Spinal cord (tissue), 10 donors: ENCODE measurements around the gene WEE2. TPM values are rescaled to one million over a fixed set of nuclear protein-coding genes. Genes with fewer than 3 reads are reported as not detected.

Experiments
- DNase-seq, 6 donors: peaks; one replicate each; pipeline versions ENCODE4 v3.0.0 to v3.0.0-alpha.2; 2013 to 2015; ENCODE audit warnings: low spot score in 6 of 6, low read depth in 4 of 6
- H3K27ac ChIP-seq: one replicate; pipeline ENCODE4 v1.5.1; 2013; ENCODE audit warnings: low read depth, low read length, control low read depth
- H3K27me3 ChIP-seq: one replicate; pipeline ENCODE4 v1.6.1; 2013; ENCODE audit warnings: low read length; ENCODE audit not compliant: control insufficient read depth, insufficient read depth
- H3K36me3 ChIP-seq: one replicate; pipeline ENCODE4 v1.6.1; 2013; ENCODE audit warnings: low read length; ENCODE audit not compliant: control insufficient read depth, insufficient read depth
- H3K4me1 ChIP-seq: one replicate; pipeline ENCODE4 v1.6.1; 2013; ENCODE audit warnings: low read length; ENCODE audit not compliant: control insufficient read depth, insufficient read depth
- H3K4me3 ChIP-seq: one replicate; pipeline ENCODE4 v1.5.1; 2013; ENCODE audit warnings: low read depth, low read length, control low read depth
- H3K9me3 ChIP-seq: one replicate; pipeline ENCODE4 v1.6.1; 2013; ENCODE audit warnings: low read length; ENCODE audit not compliant: control insufficient read depth, insufficient read depth
- WGBS: methylation state at CpG from one replicate; pipeline ENCODE4 v1.1.5; 2013; ENCODE audit warnings: missing lambda C conversion rate; ENCODE audit not compliant: insufficient coverage; 5-methylcytosine and 5-hydroxymethylcytosine counted together
- polyA plus RNA-seq, 2 donors: library from polyadenylated mRNA; unstranded; fragments of 120-200 nt; gene quantifications; one replicate each; pipeline ENCODE4 v1.2.1, GENCODE V29; 2013; ENCODE audit not compliant: insufficient read length in 2 of 2
- total RNA-seq, 2 donors: library from RNA; depleted of rRNA in 1 of 2; stranded (reverse); fragments of 120-200 nt in 1 of 2; fragments of >200 nt in 1 of 2; gene quantifications; one replicate each; pipeline versions ENCODE4 v1.2.3 to v1.2.4, GENCODE V29; 2013 to 2014
- donor health status: healthy.

Gene WEE2
- total and polyA plus RNA-seq, 4 donors = 0.22 to 0.57 (median 0.41) TPM

DNA sequence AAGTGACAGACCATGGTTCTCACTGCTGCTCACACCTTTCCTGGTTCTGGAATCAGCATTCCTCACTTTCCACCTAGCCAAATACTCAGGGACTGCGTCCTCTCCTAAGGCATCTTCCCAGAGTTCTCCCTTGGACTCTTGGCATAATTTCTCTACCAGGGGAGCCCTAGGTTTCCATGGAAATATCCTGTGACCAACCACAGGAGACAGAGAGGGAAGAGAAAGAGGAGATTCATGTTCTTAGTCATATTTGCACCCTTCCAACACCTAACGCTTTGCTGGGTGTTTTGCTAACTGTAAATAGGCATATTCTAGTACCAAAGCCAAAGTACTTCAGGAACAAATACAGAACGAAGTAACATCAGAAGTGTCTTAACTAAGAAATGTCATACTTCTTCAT is 34.8 kb upstream of the WEE2 start:
- H3K4me1 ChIP-seq = peaks cover 18% of the 10 kb centered on the region
- no peaks in the 10 kb centered on the region for H3K9me3 ChIP-seq
- DNase-seq = no peak
- H3K27me3 ChIP-seq = no peaks in the 10 kb centered on the region
- no CpG with 5 or more reads among the region's 3 CpGs for WGBS
- no peak overlapping the region for H3K4me3 ChIP-seq
- H3K27ac ChIP-seq = no peak overlapping the region
- H3K36me3 ChIP-seq = peaks cover 19% of the 10 kb centered on the region

DNA sequence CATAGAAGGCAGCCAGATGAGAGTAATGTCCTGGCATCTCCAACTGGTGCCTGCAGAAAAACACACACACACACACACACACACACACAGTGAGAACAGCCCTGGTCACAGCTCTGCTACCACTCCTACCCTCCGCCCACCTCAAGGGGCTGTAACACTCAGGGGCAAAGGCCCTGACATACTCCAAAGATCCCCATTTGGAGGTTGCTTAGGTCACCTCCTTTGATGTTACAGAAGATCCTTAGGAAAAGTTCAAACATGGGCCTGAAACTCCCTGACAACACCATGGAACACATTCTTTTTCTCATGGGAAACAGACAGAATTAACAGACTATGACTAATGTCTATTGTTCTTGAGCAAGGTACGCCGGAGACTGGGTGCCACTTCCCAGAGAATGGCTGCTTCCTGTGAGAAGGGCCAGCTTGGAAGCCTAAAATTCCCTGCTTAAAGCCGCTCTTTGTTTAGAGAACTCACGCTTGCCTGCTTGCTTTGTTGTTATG is 33.9 kb upstream of the WEE2 start:
- Histone ChIP-seq H3K4me3 (no peak overlapping the region), H3K36me3 (peaks cover 13% of the 10 kb centered on the region)

DNA sequence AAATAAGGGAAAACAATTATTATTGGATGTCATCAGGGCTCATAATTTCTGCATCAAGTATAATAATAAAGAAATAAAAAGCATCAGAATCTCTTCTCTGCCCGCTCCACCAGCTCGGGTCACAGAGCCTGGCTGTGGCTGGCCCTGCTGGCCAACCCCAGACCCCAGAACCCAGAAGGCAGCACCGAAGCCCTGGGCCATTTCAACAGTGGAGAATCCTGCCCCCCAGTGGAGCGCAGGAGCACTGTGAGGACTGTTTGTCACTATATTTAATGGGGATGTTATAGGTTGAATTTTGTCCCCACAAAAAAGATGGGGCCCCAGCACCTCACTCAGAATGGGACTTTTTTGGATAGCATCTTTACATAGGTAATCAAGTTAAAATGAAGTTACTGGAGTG is 33.5 kb upstream of the WEE2 start:
- 42% methylated on average over 3 of the region's 4 CpGs for WGBS
- Histone ChIP-seq H3K4me3 (no peak overlapping the region), H3K27ac (no peak overlapping the region), H3K9me3 (no peaks in the 10 kb centered on the region), H3K4me1 (peaks cover 18% of the 10 kb centered on the region), H3K36me3 (peaks cover 13% of the 10 kb centered on the region), H3K27me3 (no peaks in the 10 kb centered on the region)
- peak in 2 of 6 donors; percentile 40 to 56 for DNase-seq

More for the DNA sequence above, 33.9 kb upstream of the WEE2 start:
- Histone ChIP-seq H3K27ac (peak overlapping the region; percentile 29), H3K4me1 (peaks cover 18% of the 10 kb centered on the region), H3K9me3 (no peaks in the 10 kb centered on the region), H3K27me3 (no peaks in the 10 kb centered on the region)
- peak in 2 of 6 donors; percentile 51 to 53 for DNase-seq
- 28% methylated on average over 3 of the region's 5 CpGs for WGBS

DNA sequence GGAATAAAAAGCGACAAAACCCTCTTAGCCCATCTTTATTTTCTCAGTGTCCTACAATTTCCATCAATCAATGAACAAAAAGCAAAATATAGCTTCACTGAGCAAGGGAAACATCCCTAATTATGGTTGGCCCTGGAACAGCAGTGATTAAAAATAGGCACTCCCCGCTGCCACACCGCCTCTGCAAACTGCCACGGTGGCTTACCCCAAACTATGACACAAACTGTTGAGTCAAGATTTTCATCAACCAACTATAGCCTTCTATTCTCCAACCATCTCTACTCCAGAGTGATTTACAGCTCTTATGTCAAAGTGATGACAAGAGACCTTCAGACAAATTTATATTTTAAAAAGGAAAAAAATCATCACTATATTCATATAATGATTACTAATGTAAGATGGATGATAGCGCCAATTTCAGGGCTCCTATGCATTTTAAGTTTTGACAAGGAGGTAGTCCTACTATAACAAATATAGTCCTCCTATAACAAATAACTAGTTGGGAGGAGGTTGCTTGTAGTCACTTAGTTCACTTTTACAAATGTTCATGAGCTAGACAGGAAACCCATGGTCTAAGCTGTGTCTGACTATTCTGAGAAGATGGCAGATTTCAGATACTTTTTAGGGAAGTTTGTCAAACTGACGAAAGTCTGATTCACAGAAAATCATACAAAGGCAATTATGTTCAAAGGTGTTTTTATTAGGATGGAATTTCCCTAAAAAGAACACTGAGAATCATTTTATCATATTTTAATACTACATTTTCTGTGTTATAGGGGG is 32.5 kb upstream of the WEE2 start:
- Histone ChIP-seq H3K27ac (no peak overlapping the region), H3K36me3 (peaks cover 9% of the 10 kb centered on the region), H3K4me1 (peaks cover 18% of the 10 kb centered on the region), H3K27me3 (no peaks in the 10 kb centered on the region), H3K9me3 (no peaks in the 10 kb centered on the region), H3K4me3 (no peak overlapping the region)
- 63% methylated on average over 3 of the region's 6 CpGs for WGBS
- peak in 1 of 6 donors; percentile 18 for DNase-seq

DNA sequence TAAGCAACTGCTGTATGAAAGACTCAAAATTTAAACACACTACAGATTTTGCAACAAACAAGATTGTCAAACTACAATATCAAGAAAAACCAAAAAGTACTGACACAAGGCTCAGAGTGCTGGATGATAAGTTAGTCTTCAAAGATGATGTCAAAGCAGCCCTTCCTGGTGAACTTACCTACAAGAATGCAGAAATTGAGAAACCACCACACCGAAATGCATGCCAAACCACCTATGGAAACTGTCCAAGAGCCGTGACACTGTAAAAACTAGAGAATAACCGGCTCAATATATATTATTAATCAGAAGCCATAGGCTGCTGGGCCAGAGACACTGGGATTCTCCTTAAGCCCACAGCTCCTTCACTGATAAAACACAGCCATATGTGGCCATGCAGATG is 31.5 kb upstream of the WEE2 start:
- Histone ChIP-seq H3K27me3 (no peaks in the 10 kb centered on the region), H3K4me1 (peaks cover 18% of the 10 kb centered on the region), H3K4me3 (no peak overlapping the region), H3K36me3 (peaks cover 6% of the 10 kb centered on the region), H3K9me3 (no peaks in the 10 kb centered on the region), H3K27ac (no peak overlapping the region)
- WGBS = 83% methylated on average over 2 of the region's 3 CpGs
- no peak for DNase-seq

DNA sequence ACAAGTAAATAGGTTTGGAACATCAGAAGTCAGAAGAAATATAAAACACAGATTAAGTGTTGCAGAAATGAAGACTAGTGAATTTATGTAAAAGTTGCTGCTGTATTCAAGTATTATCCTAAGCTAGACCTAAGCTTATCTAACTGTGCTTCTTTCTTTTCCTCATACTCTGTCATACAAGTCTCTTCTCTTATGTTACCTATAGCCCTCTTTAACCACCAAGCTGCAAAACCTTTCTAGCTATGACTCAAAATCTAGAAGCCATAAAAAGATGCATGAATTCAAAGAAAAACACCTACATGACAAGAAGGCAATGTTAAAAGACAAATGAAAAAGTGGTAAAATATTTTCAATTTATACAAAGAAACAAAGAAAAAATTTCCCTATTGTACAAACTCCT is 29.1 kb upstream of the WEE2 start:
- DNase-seq = no peak
- Histone ChIP-seq H3K27ac (no peak overlapping the region), H3K4me1 (peaks cover 15% of the 10 kb centered on the region), H3K4me3 (no peak overlapping the region), H3K27me3 (no peaks in the 10 kb centered on the region), H3K36me3 (no peaks in the 10 kb centered on the region), H3K9me3 (no peaks in the 10 kb centered on the region)

DNA sequence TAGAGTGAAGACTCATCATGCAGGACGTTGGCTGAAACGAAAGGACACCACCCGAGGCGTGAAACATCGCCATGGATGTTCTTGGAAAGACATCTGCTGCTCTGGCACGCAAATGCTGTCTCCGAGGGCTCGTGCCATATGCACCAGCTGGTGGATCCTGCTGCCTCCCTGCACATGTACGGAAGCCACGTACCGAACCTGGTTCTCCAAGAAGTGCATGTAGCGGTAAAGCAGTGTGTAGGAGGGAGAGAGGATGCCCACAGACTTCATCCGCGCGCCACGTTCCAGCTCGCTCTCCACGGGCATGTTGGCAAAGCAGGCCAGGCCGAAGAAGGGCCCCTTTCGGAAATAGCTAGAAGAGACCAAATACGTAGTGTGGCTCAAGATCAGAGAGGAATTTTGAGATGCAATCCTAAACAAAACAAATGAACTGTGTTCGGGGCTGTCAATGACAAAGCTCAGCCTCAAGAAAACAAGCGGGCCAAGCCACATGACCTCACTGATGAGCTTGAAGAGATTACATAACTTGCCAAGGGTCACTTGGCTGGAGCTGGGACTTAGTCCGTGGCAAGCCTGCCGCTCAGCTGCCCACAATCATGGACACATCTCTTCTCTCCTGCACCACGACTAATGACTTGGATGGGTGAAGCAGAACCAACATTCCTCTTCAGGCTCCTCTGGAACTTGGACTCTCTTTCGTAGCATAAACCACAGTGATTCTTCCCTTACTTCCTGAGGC is 22.7 kb upstream of the WEE2 start:
- Histone ChIP-seq H3K27me3 (no peaks in the 10 kb centered on the region), H3K27ac (no peak overlapping the region), H3K4me1 (peaks cover 3% of the 10 kb centered on the region), H3K36me3 (peaks cover 7% of the 10 kb centered on the region), H3K9me3 (no peaks in the 10 kb centered on the region), H3K4me3 (no peak overlapping the region)
- peak in 2 of 6 donors; percentile 57 to 91 for DNase-seq
- WGBS = 75% methylated on average over 21 of the region's 27 CpGs

DNA sequence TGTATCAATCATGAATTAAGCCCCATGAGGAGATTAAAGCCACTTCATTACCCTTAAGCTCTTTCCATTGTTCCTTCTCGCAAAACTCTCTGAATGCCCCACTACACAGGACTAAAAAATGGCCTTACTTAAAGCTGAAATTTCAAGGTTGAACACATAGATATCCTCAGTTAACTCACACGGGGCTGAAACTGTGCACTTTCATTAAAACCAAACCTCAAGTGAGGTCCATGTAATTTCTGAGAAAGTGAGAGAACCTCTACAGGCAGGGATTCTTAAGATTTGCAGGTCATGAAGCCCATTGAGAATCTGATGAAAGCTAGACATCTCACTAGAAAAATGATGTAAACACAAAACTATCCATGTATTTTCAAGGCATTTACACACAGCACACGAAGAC is 22.1 kb upstream of the WEE2 start:
- DNase-seq = no peak
- peaks cover 3% of the 10 kb centered on the region for H3K4me1 ChIP-seq
- H3K4me3 ChIP-seq = no peak overlapping the region
- no peak overlapping the region for H3K27ac ChIP-seq
- WGBS = 20% methylated on average over 1 of the region's 3 CpGs
- no peaks in the 10 kb centered on the region for H3K27me3 ChIP-seq
- peaks cover 7% of the 10 kb centered on the region for H3K36me3 ChIP-seq
- no peaks in the 10 kb centered on the region for H3K9me3 ChIP-seq

DNA sequence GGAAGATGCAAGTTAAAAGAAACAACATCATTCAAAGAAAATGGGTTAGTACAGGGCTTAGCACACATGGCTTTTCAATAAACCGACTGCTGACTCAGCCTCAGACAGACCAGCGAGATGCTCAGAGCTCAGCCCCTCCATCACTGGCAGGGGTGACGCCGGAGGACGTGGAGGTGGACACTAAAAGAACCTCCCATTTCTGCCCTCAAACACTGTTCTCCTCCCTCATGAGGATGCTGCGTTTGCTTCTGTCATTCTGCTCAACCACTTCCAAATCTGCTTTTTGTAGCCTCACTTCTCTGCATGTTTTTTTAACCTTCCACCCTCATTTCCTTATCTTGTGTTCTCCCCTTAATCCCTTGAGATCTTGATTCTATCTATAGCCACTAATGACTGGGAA is 21.5 kb upstream of the WEE2 start:
- Histone ChIP-seq H3K9me3 (no peaks in the 10 kb centered on the region), H3K4me1 (peaks cover 3% of the 10 kb centered on the region), H3K27me3 (no peaks in the 10 kb centered on the region), H3K36me3 (peaks cover 7% of the 10 kb centered on the region), H3K4me3 (no peak overlapping the region), H3K27ac (no peak overlapping the region)
- WGBS = 85% methylated on average over 6 of the region's 6 CpGs
- no peak for DNase-seq
